NCI-H345 treated with DMSO at 0.1 percent for 48 hours (cell line): Measurements from ENCODE around the gene MS4A15.

Source experiments
- DNase-seq: peaks from one replicate; lab custom pipeline; 2025; ENCODE audit not compliant: unreplicated experiment; lab: John Stamatoyannopoulos, UW

The MS4A15 gene

DNA sequence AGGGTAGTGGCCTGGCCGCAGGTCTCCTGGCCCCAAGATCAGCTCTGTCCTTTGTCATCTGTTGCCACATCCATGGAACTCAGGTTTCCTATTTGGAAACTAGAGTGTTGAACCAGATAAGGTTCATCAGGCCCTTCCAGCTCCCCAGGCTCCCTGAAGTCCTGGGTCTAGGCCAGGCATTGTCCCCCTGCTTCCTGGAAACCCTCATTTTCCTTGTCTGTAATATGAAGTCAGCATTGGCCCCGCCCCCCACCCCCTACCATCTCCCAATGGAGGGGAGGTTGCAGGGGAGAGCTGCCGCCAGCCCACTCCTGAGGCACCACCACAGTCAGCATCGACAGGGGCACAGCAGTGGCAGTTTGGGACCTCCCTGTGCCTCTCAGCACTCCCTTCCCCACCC, 19.5 kb downstream of the MS4A15 start:
- DNase-seq, result no peak

DNA sequence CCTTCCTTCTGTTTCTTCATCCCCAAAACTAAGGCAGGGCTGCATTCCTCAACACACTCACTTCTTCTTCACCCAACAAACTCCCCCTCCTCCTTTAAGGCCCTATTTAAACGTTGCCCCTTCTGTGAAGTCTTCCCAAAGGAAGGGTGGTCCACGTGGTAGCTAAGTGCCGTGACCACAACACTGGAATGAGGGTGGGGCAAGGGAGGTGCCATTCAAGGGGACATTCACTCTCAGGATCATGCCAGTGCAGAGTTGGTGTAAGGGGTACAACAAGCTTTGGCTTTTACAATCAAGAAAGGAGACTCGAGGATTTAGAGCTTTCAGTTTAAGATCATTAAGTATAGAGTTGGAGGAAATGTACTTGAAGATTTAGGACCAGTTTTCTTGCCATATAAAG, 20.4 kb downstream of the MS4A15 start:
- DNase-seq, result no peak

DNA sequence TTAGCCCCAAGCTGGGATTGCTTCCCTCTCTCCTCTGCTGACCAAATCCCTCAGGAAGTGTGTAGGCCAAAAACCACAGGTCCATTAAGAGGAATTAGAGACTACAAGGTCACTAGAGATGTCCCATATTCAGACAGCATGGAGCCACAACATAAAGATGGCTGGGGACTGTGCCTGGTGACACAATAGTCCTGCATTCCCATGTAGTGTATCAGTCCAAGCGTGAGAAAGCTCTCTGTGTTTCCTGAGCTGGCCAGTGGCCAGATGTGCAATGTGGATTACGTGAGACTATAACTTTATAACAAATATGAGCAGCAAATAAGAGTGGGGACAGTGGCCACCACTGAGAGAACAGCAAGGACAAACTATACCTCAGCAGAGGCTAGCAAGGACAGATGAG, 20.9 kb downstream of the MS4A15 start:
- no peak for DNase-seq

- no peak for DNase-seq
These were observed 23.4 kb downstream of the MS4A15 start for GRCh38 chr11:60780065-60780464.

DNA sequence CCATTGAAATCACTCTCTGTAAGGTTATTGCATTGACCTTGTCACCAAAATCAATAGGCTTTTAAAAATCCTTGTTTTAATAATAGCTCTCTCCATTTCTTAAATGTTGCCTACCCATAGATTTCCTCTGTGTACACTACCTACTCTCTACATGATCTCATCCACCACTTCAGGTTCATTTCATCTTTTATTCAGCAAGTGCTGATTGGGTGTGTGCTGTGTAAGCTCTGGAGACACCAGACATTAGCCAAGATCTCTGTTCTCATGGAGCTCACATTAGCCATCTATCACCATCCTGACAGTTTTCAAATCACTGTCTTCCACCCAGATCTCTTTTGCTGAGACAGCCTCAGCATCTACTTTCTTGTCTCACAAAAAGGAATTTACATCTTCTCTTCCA, 24.1 kb downstream of the MS4A15 start:
- DNase-seq, result no peak

DNA sequence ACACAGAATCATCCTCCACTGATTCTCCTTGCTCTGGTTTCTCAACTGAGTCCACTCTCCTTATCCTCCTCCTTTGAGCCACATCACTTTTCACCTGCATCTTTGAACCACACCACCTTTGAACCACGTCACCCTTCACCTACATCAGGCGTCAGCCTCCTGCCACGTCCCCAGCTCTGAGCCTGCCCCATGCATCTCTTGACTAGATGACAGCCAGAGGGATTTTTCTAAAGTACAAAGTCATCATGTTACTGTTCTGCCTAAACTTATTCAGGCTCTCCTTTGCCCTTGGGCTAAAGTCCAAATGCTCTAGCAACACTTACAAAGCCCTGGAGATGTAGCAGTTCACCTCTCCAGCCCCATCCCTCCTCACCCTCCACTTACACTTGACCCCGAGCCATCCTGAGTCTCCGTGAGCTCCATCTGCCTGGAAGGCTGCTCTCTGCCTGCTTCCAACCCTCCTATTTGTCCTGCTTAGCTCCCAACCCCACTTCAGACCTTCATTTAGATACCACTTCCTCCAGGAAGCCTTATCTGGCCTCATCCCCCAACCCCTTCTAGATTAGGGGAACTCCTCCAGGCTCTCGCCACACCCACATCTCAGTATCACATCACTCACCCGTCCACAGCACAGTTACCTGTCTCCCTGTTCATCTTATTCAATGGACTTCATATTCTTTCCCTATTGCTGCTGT, 24.8 kb downstream of the MS4A15 start:
- no peak for DNase-seq

DNA sequence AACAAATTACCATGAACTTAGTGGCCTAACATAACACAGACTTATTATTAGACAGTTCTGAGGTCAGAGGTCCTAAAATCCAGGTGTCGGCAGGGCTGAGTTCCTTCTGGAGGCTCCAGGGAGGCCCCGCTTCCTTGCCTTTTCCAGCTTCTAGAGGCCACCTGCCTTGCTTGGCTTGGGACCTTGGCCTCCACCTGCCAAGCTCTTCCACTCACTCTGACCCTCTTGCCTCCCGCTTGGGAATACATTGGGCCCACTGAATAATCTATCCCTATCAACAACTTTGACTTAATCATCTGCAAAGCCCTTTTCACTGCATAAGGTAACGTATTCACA, 25.3 kb downstream of the MS4A15 start:
- DNase-seq, result no peak

DNA sequence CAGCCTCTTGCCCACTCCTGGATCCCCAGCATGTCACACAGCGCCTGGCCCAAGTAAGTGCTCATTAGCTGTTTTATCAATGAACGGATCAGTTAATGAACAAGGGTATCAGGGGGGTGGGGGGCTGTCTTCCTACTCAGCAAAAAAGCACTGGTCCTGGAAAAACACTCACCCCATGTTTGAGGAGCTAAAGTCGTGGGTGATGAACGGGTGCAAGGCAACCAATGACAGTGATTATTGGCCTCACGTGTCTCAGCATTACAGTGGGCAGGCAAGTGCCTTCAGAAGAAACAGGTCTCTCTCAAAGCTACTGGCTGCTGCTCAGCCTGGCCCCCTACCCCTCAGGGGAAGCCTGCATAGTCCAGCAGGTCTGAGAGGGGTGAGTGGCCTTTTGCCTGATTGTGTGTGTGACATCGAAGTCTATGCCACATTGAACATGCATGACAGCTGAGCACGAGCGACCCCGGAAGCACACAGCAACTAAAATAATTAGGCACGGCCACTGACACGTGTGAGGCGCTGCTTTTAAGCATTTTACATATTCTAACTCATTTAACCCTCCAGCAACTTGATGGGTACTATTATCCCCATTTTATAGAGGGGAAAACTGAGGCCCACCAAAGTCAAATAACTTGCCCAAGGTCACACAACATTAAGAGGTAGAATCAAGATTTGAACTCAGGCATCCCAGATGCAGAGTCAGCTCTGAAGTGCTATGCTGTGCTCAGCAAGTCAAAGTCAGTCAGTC, 25.9 kb downstream of the MS4A15 start:
- no peak for DNase-seq

DNA sequence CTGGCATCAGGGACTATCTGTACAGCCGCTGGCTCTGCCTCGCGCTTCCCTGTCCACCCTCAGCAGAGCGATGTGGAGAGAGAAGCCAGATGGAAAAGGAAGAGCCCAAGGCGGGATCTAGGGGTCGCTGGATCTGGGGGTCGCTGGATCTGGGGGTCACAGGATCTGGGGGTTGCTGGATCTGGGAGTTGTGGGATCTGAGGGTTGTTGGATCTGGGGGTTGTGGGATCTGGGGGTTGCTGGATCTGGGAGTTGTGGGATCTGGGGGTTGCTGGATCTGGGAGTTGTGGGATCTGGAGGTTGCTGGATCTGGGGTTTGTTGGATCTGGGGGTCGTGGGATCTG, 26.4 kb downstream of the MS4A15 start:
- no peak for DNase-seq

DNA sequence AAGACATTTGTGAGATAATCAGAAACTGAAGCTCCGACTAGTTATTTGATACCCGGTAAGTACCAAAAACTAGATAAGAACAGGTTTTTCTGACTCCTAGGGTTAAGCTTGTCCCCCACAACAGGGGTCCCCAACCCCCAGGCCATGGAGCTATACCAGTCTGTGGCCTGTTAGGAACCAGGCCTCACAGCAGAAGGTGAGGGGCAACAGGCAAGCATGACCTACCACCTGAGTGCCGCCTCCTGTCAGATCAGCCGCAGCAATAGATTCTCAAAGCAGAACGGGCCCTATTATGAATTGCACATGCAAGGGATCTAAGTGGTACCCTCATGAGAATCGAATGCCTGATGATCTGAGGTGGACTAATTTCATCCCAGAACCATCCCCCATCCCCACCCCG, 27.2 kb downstream of the MS4A15 start:
- DNase-seq, result no peak

DNA sequence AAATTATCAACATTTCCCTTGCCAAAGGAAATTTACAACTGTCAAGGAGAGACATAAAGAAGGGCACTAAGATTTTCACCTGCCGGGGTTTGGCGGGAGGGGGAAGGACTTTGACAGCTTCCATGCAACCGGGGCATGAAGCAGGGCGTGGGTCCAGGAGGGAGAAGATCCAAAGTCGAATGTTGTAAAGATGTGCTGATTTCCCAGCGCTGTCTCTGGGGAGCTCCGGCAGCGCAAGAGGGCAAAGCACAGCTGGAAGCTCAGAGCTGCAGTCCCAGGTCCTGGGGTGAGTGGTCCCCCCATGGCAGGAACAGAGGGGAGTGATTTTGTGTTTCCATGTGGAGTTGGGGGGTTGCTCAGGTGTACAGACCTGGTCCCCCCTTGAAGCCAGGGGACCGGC, 28.5 kb downstream of the MS4A15 start, which contains the start of gene MS4A10:
Gene MS4A10, plus strand, starts transcription at position 198 of the 400 bp plus-strand sequence. CDS start 5,003 bp downstream, outside the sequence.
- DNase-seq, result no peak

- DNase-seq, result no peak
These were observed 29.2 kb downstream of the MS4A15 start for GRCh38 chr11:60785806-60786361.

GRCh38 chr11:60786811-60787567, 30.3 kb downstream of the MS4A15 start:
- DNase-seq, result no peak

DNA sequence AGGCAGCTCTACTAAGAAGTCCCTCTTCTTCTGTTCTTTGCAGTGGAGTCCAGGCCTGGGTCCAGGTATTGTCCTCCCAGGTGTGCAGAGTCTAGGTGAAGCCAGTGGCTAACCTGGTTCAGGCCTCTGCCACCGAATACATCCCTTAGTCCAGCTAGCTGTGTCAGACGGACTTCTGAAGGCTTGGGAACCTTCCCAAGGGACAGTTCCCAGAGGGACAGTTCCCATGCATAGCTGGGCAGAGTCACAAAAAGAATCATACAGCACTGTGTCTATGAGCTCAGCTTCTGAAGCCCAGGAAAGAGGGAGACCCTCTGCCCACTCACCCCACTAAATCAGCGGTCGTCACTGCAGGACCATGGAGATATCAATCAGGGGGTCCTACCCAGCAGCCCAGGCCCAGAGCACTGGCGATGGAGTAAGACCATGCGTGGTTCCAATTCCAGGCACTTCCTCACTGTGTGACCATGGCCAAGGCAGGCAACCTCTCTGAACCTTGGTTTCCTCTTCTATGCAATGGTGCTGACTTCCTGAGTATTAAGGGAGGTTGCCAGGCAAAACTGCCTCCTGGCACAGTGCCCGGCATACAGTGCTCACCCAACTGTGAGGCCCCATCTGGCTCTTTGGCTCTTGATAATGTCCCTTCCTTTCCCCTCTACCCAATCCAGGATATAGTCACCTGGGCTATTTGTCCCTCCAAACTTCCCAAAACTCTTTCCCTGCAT, 31.9 kb downstream of the MS4A15 start:
- no peak for DNase-seq

- DNase-seq, result no peak
These were observed 34.1 kb downstream of the MS4A15 start for GRCh38 chr11:60790726-60791125.

DNA sequence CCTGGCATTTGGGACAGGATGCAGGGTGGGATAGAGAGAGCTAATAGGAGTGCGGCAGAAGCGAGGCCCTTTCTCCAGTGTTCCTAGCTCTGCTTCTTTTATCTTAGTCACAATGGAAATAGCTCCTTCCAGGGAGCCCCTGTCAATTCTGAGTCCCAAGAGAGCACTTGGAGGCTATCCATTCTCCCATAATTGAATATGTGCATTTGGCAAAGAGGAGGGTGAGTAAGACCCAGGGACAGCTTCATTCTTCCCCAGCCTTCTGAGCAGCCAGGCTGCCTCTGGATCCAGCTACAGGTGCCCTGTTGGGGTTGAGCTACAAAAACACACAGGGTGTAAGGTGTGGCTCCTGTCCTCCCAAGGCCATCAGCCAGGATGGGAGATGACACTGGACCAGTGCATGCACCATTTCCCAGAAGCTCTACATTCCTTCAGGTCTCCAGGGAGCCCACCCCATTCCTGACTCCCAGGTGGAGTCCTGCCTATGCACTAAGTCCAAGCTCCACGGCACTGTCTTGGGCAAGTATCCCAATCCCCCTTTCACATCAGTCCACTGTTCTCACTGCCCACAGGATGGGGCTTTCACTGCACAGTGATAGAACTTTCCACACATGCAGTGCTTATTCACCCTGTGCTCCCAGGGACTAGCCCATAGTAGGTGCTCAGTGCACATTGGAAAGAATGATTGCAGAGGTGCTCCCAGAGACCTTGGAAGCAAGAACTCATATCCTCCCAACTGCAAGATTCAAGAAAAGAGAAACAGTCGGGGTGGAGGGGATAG, 34.7 kb downstream of the MS4A15 start:
- DNase-seq, result no peak

DNA sequence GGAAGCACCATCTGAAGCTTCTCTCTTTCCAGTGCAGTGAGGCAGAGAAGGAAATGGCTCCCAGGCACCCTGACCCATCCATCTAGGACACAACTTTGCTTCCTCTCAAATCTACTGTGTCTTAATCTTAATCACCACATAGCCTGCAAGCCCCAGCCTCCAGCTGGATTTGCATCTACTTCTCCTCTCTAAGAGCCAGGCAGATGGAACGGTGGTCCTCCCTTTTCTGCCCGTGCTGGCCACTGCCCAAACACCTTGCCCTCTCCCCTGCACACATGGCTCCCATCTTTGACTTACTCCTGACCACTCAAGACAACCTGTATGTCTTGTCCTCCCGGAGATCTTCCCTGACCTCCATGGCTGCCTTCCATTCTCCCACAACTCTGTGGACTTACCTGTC, 35.9 kb downstream of the MS4A15 start:
- DNase-seq, result no peak

DNA sequence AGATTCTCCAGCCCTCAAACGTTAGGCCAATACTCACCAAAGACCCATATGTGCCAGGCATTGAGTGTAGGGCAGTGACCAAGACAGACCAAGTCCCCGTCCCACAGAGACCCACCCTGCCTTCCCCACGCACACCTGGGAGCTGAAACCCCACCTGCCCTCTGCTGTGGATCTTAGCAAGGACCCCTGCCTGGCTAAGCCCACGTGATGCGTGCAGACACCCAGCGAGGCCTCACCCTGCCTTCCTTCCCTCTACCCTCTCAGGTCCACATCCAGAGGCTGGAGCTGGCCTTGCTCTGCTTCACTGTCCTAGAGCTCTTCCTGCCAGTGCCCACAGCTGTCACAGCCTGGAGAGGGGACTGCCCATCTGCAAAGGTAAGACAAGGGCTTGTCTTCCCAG, 38.6 kb downstream of the MS4A15 start:
- no peak for DNase-seq

DNA sequence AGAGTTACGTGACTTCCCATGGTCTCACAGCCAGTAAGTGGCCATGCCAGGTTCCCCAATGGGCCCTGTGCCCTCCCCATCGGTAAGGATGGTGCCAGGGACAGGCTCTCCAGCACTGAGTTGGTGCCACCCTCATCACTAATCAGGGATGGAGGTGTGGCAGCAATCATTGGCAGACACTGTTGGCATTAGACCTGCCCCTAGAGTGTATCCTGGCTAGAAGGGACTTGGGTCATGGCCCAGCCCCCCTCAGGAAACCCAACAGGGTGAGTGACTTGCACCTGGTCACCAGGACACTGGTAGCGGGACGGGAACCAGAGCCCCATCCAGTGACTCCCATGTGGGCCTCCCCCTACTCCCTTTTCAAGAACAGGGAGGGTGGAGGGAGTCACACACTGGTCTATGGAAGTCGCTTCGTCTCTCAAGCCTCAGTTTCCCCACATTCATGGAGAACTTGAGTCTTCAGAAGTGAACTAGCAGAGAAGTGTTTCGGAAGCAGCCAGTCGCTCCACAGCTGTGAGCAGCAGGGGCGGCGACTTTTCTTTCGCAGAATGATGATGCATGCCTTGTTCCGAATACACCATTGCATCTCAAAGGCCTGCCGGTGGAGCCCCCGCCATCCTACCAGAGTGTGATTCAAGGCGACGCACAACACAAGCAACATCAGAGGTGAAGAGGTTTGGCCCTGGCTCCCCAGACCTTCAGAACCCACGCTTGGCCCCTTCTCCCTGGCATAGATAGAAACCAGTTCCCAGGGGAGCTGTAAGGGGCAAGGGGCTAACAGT, 41.4 kb downstream of the MS4A15 start:
- no peak for DNase-seq

DNA sequence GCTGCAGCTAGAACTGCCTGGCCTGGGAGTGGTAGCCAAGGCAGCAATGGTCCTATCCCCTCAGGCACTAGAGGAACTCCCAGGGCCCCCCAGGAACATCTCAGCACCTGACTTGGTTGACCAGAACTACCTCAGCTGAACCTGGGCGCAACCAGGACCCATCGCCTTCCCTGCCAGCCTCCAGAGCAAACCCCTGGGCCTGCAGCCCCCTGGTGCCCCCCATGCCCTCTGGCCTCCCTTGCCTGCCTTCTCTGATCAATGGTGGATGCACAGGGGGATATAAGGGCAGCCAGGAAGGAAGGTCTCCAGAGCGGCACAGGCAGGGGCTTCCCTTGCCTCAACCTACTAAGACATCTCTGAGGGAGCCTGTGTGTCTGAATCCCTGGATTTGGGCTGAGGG, 42.0 kb downstream of the MS4A15 start:
- DNase-seq, result no peak
